HL-60 (cell line): Measurements from ENCODE around the gene FAM32A.

ENCODE experiments used
- DNase-seq, 2 experiments: peaks; one replicate each; pipeline ENCODE4 v3.0.0-alpha.2; 2010 to 2020; ENCODE audit warnings: low read depth in 1 of 2, low spot score in 1 of 2
- H3K27ac ChIP-seq: fragments of 250-450 bp; sonication (Bioruptor Pico); replicated peaks from 2 replicates; pipeline ENCODE4 v1.5.1; 2020; ENCODE audit warnings: mild to moderate bottlenecking, moderate library complexity
- H3K27me3 ChIP-seq: fragments of 250-450 bp; sonication (Bioruptor Pico); 2 replicates; pipeline ENCODE4 v1.5.1; 2021; ENCODE audit warnings: mild to moderate bottlenecking, moderate library complexity; ENCODE audit not compliant: insufficient read depth, poor library complexity, severe bottlenecking
- H3K4me3 ChIP-seq: replicated peaks from 2 replicates; pipeline ENCODE4 v1.5.1; 2011; ENCODE audit warnings: mild to moderate bottlenecking, control low read depth, low read length; ENCODE audit not compliant: insufficient read depth
- CTCF ChIP-seq: IDR thresholded peaks from one replicate; pipeline ENCODE4 v1.5.1; 2011; ENCODE audit warnings: low read length, control low read depth, inconsistent platforms; ENCODE audit not compliant: insufficient read depth
- GABPA ChIP-seq: IDR thresholded peaks from 2 replicates; pipeline ENCODE4 v1.6.1; 2012; ENCODE audit warnings: low read depth
- POLR2AphosphoS5 ChIP-seq: IDR thresholded peaks from 2 replicates; pipeline ENCODE4 v1.6.1; 2012; ENCODE audit warnings: low read depth
- SPI1 ChIP-seq: IDR thresholded peaks from 2 replicates; pipeline ENCODE4 v1.6.1; 2012; ENCODE audit warnings: low read depth, mild to moderate bottlenecking, borderline replicate concordance
- TF ChIP-seq, protein P1 (sequence below): IDR thresholded peaks from 2 replicates; pipeline ENCODE4 v1.6.1; 2012; ENCODE audit warnings: low read depth; ENCODE audit not compliant: insufficient replicate concordance

The FAM32A gene

GRCh38 chr19:16156904-16157303, 28.3 kb upstream of the FAM32A start:
- 0 out of 2 replicates have a peak, but pooled peaks have one; percentile 18 for TF ChIP-seq POLR2AphosphoS5
- no peak for TF ChIP-seq CTCF
- no peak overlapping the region for H3K27ac ChIP-seq
- H3K27me3 ChIP-seq: no peaks in the 10 kb centered on the region
- H3K4me3 ChIP-seq: no peak overlapping the region
- DNase-seq: no peak

DNA sequence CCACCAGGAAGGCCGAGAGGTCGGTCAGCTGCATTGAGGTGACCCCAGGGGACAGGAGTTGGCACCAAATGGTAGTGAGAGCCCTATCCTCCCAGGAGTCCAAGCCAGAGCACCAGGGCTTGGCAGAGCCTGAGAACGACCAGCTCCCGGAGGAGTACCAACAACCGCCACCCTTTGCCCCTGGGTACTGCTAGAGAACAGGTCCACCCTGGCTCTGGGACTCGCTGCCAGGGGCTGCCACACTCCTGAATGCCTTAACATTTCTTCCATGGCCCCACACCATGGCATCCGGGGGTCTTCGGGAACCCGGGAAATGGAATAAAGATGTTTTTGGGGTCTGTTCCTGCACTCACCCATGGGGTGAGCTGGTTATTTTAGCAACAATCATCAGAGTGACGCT, 27.6 kb upstream of the FAM32A start:
- TF ChIP-seq POLR2AphosphoS5 (peak; percentile 73), GABPA (no peak)
- no peak overlapping the region for H3K4me3 ChIP-seq
- no peak overlapping the region for H3K27ac ChIP-seq
- DNase-seq: no peak
- no peaks in the 10 kb centered on the region for H3K27me3 ChIP-seq

DNA sequence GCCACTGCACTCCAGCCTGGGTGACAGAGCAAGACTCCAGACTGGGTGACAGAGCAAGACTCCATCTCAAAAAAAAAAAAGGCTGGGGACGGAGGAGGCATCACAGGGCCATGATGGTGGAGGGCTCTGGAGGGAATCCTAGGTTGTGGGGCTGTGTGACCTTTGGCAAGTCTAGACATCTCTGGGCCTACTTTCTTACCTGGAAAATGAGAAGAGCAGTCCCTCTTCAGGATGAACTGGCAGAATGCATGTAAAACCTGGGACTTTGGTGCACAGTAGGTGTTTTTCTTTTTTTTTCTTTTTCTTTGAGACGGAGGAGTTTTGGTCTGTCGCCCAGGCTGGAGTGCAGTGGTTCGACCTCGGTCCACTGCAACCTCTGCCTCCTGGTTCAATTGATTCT, 25.6 kb upstream of the FAM32A start:
- H3K27ac ChIP-seq: no peak overlapping the region
- TF ChIP-seq GABPA (no peak), POLR2AphosphoS5 (no peak)
- TF ChIP-seq, protein P1, sequence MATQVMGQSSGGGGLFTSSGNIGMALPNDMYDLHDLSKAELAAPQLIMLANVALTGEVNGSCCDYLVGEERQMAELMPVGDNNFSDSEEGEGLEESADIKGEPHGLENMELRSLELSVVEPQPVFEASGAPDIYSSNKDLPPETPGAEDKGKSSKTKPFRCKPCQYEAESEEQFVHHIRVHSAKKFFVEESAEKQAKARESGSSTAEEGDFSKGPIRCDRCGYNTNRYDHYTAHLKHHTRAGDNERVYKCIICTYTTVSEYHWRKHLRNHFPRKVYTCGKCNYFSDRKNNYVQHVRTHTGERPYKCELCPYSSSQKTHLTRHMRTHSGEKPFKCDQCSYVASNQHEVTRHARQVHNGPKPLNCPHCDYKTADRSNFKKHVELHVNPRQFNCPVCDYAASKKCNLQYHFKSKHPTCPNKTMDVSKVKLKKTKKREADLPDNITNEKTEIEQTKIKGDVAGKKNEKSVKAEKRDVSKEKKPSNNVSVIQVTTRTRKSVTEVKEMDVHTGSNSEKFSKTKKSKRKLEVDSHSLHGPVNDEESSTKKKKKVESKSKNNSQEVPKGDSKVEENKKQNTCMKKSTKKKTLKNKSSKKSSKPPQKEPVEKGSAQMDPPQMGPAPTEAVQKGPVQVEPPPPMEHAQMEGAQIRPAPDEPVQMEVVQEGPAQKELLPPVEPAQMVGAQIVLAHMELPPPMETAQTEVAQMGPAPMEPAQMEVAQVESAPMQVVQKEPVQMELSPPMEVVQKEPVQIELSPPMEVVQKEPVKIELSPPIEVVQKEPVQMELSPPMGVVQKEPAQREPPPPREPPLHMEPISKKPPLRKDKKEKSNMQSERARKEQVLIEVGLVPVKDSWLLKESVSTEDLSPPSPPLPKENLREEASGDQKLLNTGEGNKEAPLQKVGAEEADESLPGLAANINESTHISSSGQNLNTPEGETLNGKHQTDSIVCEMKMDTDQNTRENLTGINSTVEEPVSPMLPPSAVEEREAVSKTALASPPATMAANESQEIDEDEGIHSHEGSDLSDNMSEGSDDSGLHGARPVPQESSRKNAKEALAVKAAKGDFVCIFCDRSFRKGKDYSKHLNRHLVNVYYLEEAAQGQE: no peak

DNA sequence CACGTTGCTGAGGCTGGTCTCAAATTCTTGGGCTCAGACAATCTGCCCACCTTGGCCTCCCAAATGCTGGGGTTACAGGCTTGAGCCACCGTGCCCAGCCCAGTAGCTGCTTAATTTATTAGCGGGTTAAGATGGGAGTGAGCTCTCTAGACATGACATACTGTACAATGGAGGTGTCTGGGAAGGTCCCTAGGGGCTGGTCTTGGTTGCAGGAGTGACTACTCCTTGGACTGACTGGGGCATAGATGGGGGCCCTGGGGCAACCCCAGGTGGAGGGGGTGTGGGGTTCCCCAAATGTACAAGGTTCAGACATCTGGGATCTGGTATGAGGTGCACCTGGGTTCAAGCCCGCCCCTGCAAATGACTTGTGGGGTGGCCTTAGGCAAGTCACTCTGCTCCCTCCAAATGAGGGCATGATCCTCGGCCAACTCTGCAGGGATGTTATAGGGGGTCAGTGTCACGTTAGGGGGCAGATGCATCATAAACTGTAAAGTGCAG, 24.7 kb upstream of the FAM32A start:
- Histone ChIP-seq H3K27me3 (no peaks in the 10 kb centered on the region), H3K27ac (no peak overlapping the region), H3K4me3 (no peak overlapping the region)
- TF ChIP-seq GABPA: no peak
- TF ChIP-seq, protein P1: no peak
- no peak; the same call in 1 of the 2 replicates for TF ChIP-seq POLR2AphosphoS5
- no peak for TF ChIP-seq CTCF
- TF ChIP-seq SPI1: no peak
- no peak for DNase-seq

More for the DNA sequence above, 25.6 kb upstream of the FAM32A start:
- DNase-seq: no peak
- no peaks in the 10 kb centered on the region for H3K27me3 ChIP-seq
- no peak overlapping the region for H3K4me3 ChIP-seq

GRCh38 chr19:16160943-16161560, 24.2 kb upstream of the FAM32A start:
- peak; percentile 44; the same call in 1 of the 2 replicates for TF ChIP-seq POLR2AphosphoS5
- TF ChIP-seq CTCF: no peak
- no peak for TF ChIP-seq GABPA
- TF ChIP-seq, protein P1: no peak
- no peak for TF ChIP-seq SPI1
- DNase-seq: no peak
- Histone ChIP-seq H3K27ac (no peak overlapping the region), H3K4me3 (no peak overlapping the region), H3K27me3 (no peaks in the 10 kb centered on the region)
